GM19035 (cell line): ENCODE measurements around the gene GMPR2.

Experiments used
- ATAC-seq: cut with Tn5 transposase; IDR thresholded peaks from one replicate; pipeline ENCODE4 v1.9.1; 2021; ENCODE audit not compliant: unreplicated experiment

Gene GMPR2

DNA sequence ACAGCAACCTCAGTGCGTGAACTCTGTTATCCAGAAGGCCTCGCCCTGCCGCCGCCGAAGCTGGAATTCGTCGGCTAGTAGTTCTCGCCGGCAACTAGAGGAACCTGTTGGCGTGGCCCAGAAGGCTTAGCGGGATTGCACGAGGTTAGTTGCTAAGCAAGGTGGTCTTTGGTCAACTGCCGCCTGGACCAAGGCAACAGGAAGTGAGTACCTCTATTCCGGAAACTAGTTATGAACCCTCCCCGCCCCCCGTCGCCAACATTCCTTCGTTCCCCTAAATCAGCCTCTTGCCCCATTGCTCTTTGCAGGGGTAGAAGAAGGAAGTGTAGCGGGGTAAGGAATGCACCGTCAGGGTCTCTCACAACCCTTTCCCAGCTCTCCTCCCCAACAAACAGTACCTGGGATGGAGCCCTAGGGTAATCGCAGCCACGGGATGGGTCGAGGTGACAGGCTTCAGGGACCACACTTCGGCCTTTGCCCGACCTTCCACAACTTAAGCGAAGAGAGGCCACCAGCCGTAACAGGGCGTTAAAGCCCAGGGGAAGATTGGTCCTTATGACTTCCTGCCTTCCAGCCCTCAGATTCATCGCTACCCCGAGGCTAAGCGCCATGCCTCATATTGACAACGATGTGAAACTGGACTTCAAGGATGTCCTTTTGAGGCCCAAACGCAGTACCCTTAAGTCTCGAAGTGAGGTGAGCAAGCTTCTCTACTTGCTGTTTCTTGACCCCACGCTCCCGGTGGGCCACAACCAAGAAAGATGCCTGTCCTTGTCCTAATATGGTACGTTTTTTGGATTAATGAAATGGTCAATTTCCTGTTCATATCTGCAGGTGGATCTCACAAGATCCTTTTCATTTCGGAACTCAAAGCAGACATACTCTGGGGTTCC, at the start of gene GMPR2:
TSS of gene GMPR2 (plus strand) at position 285 of the 893 bp plus-strand sequence. CDS start at position 610, 325 bp downstream.
- peak; percentile 62 for ATAC-seq

GRCh38 chr14:24183014-24183481, 49.7 kb upstream of the GMPR2 start:
- ATAC-seq = no peak

DNA sequence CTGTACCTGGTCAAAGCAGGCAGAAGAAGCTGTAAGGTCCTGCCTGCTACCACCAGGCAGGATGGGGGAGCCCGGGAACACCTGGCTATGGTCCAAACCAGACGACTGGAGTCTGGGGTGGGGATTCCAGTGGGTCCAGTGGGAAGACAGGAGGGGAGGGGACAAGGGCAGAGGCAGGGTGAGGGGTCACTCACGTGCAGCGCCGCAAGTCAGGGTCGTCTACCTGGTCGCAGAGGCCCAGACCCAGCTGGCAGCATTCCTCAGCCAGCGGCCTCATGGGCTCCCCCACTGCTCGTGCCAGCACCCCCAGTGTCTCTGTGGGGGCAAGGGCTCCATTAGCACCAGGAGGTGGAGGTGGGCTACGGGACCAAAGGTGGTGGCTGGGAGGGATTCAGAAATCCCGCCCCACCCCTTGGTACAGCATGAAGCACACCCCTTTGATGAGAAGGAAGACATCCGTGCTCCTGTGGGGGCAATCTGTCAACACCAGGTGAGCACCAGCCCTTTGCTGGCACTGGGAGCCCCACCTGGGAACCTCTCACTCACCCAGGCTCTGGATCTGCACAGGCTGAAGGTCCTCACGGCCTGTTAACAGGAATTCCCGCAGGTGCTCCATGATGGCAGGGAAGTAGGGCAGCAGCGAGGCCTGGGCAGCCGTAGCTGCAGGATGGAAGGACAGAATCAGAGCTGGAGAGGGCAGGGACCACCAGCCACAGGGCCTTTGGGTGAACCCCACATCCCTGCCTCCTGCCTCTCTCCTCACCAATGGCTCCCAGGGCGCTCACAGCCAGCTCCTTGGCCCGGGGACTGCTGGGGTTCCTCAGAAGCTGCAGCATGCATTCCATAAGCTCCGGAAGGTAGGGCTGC, 48.4 kb upstream of the GMPR2 start:
- ATAC-seq = no peak

DNA sequence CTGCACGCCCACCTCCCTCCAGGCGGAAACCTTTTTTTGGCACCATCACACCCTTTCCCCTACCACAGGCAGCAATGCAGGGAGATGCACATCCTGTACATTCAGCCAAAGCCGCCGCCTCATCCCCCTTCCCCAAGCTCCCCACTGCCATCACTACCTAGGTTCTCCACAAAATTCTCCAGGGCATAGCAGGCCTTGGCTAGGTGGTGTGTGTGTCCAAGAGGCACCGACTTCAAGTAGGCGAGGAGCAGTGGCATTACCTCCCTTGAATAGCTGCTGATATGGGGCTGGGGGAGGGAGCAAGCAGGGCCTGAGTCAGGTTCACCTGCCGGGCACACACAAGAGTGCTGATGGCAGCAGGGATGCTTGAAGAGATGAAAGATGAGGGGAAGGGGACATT, 47.7 kb upstream of the GMPR2 start:
- no peak for ATAC-seq

- no peak for ATAC-seq
These were observed 47.0 kb upstream of the GMPR2 start for GRCh38 chr14:24185741-24186140.

- no peak for ATAC-seq
These were observed 45.7 kb upstream of the GMPR2 start for GRCh38 chr14:24186831-24187538.

DNA sequence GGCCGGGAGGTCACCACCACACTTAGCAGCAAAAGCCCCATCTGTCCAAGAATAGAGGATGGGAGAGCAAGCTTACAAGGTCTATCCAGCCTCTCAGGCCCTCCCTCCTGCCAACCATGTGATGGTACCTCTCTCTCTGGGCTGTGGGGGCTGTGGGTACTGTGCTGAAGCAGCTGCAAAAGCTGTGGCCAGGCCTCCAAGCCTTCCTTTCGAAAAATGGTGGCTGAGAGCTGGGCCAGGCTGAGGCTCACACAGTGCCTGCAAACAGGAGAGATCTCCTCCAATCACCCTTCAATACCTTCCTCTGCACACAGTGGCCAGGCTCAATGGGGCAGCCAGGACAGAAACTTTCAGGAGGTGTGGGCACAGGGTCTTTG, 45.2 kb upstream of the GMPR2 start:
- ATAC-seq = no peak

DNA sequence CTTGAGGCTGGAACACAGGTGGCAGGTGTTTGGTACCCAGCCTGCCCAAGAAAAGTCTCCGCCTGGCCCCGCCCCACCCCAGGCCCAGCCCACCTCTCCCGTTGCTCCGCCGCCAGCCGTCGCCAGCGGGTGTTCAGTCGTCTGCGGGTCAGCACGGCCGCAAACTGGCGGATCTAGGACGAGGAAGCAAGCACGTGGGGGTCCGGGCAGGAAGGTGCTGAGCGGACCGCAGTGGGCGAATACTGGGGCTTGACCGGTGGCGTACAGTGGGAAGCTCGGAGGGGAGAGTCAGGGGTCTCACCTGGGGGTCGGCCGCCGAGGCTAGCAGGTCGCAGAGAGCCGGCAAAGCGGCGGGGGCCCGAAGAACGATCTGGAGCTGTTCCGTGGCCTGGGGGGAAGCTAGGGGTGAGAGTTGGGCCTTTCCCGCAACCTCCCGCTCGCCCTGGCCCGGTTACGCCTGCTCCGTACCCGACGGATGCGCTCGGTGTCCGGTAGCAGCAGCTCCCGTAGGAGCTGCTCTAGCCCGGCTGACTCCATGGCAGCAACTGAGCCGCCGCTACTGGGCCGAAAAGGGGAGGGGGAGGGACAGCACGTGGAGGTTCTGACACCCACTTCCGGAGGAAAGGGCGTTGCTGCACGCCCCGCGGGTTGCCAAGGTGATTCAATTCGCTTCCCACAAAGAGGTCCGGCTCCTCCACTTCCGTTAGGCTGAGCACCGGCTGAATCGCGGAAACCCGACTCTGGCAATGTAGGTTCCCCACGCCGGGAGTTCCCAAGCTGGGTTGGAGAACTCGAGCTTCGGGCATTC, 44.3 kb upstream of the GMPR2 start, which contains the start of gene IPO4:
TSS of gene IPO4 (minus strand) at position 566 of the 808 bp plus-strand sequence. CDS start at position 537, 29 bp downstream.
- ATAC-seq = peak; percentile 83

DNA sequence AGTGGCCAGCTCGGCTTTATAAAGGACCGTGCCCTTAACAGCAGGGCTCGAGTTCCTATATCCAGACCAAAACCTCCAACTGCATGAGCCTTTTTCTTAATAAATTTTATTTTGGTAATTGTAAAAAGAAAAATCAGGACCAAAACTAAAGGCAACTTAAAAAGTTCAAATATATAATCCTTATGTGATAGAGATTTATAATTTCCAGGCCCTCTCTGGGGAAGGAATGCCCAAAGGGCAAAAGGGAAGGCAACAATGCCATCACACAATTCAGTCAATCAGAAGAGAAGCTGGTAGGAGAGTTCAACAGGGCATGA, 43.7 kb upstream of the GMPR2 start:
- ATAC-seq = no peak

- ATAC-seq = no peak
These were observed 43.3 kb upstream of the GMPR2 start for GRCh38 chr14:24189460-24189859.

GRCh38 chr14:24190416-24190815, 42.3 kb upstream of the GMPR2 start:
- no peak for ATAC-seq

GRCh38 chr14:24192933-24193332, 39.8 kb upstream of the GMPR2 start:
- no peak for ATAC-seq

GRCh38 chr14:24194186-24194872, 38.4 kb upstream of the GMPR2 start:
- no peak for ATAC-seq

DNA sequence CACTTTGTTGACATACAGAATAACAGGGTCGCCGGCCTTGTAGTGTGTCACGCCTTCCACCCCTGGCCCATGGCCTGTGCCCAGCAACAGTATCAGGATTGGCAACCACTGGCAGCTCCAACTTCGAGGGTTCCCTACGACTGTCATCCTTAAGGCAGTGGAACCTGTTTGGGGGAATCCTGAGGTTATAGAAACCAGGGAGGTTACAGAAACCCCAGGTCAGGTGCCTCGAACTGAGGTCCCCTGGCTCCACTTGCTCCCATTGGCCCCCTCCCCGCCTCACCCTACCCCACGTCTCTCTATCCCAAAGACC, 37.9 kb upstream of the GMPR2 start:
- ATAC-seq = no peak

- peak; percentile 81 for ATAC-seq
These were observed 37.3 kb upstream of the GMPR2 start, which contains the start of gene TM9SF1 for GRCh38 chr14:24195186-24196070. TSS of gene TM9SF1 (minus strand) at chr14:24195441. CDS start at chr14:24195019, 422 bp downstream.

DNA sequence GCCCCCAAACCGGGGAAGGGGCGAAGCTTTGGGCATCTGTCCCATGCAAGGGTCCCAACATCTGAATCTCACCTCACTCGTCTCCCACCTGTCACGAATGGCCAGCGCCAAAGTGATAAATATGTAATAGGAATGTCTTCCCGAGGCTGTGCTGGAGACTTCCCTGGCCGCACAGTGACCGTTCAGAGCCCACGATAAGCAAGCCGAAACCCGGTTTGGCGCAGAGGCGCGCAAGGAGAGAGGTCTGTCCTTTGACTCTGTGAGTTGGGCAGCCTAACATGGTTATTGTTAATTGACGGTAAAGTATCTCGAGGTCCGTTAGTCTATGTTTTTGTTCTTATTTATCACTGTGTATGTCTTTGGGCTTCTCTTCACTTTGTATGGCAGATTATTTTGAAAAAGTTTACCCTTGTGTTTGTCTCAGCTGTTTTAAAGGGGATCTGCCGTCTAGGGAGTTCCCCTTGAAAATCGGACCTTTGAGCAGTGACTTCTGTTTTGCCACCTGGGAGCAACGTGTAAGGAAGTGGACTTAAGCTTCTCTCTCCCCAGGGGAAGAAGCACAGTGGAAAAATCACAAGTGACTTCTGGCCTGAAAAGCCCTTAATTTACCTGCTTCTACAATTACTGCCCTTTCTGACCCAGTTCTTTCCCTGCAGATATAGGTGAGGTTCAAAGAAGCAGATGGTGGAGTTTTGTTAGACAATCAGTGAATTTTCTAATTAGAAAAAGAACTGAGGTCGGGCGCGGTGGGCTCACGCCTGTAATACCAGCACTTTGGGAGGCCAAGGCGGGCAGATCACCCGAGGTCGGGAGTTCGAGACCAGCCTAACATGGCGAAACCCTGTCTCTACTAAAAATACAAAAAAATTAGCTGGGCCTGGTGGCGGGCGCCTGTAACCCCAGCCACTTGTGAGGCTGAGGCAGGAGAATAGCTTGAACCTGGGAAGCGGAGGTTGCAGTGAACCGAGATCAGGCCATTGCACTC, 36.4 kb upstream of the GMPR2 start:
- peak; percentile 23 for ATAC-seq

DNA sequence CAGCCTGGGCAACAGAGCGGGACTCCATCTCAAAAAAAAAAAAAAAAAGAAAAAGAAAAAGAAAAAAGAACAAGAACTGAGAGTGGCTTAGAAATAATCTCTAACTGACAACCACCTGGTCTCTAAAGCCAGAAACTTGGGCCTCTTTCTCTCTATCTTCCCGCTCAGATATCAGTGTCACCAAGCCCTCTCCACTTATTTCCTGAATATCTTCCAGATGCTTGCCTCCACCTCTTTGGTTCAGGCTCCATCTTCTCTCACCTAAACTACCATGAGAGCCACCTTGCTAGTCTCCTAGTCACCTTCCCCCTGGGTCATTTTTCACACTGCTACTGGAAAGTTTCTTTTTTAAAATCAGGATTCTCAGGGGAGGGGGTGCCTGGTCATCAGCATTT, 35.7 kb upstream of the GMPR2 start:
- no peak for ATAC-seq
